GM06990 (cell line): Measurements from ENCODE around the gene CCNK.

Experiments used
- DNase-seq: peaks from one replicate; pipeline ENCODE4 v3.0.0-alpha.2; 2011; ENCODE audit not compliant: insufficient read length; ENCODE audit errors: extremely low read depth
- H3K27me3 ChIP-seq: replicated peaks from 2 replicates; pipeline ENCODE4 v1.6.0; 2011; ENCODE audit warnings: low read length; ENCODE audit not compliant: control insufficient read depth, insufficient read depth
- H3K36me3 ChIP-seq: 2 replicates; pipeline ENCODE4 v1.5.1; 2011; ENCODE audit warnings: low read length; ENCODE audit not compliant: control insufficient read depth, insufficient read depth
- H3K4me3 ChIP-seq: replicated peaks from 2 replicates; pipeline ENCODE4 v1.5.1; 2011; ENCODE audit warnings: low read depth, mild to moderate bottlenecking, control low read depth, low read length
- CTCF ChIP-seq: IDR thresholded peaks from 2 replicates; pipeline ENCODE4 v1.5.1; 2011; ENCODE audit warnings: low read length, control low read depth, mild to moderate bottlenecking, inconsistent platforms; ENCODE audit not compliant: insufficient read depth, poor library complexity, severe bottlenecking

CCNK gene

GRCh38 chr14:99519931-99520421 lies 38.8 kb downstream of the CCNK start:
- no peak overlapping the region for H3K4me3 ChIP-seq
- no peaks in the 10 kb centered on the region for H3K36me3 ChIP-seq
- no peaks in the 10 kb centered on the region for H3K27me3 ChIP-seq
- TF ChIP-seq CTCF, result no peak
- DNase-seq, result no peak

- no peaks in the 10 kb centered on the region for H3K27me3 ChIP-seq
- DNase-seq, result no peak
- no peak for TF ChIP-seq CTCF
- H3K36me3 ChIP-seq, result no peaks in the 10 kb centered on the region
- H3K4me3 ChIP-seq, result no peak overlapping the region
These were observed 39.4 kb downstream of the CCNK start for GRCh38 chr14:99520571-99521081.

GRCh38 chr14:99521176-99522024 lies 40.2 kb downstream of the CCNK start:
- no peak for TF ChIP-seq CTCF
- no peak overlapping the region for H3K4me3 ChIP-seq
- no peaks in the 10 kb centered on the region for H3K36me3 ChIP-seq
- no peak for DNase-seq
- no peaks in the 10 kb centered on the region for H3K27me3 ChIP-seq

- no peak for DNase-seq
- Histone ChIP-seq H3K27me3 (no peaks in the 10 kb centered on the region), H3K4me3 (no peak overlapping the region), H3K36me3 (no peaks in the 10 kb centered on the region)
- TF ChIP-seq CTCF, result no peak
These were observed 40.8 kb downstream of the CCNK start for GRCh38 chr14:99522025-99522401.

GRCh38 chr14:99522457-99522891 lies 41.3 kb downstream of the CCNK start:
- DNase-seq, result no peak

More at GRCh38 chr14:99522457-99522891, 41.3 kb downstream of the CCNK start:
- Histone ChIP-seq H3K4me3 (no peak overlapping the region), H3K36me3 (no peaks in the 10 kb centered on the region), H3K27me3 (no peaks in the 10 kb centered on the region)
- TF ChIP-seq CTCF, result no peak
